ENCODE results near the gene BLOC1S3.
"Not testable (repeated sequence)": the region's sequence is repeated elsewhere in the genome, so short reads cannot be mapped to it uniquely, and the experiment has no call there.

Gene BLOC1S3

GRCh38 chr19:45186509-45187334 lies 8.1 kb downstream of the BLOC1S3 start:
- DNase-seq, result peak; percentile 7

GRCh38 chr19:45187421-45188100 lies 9.0 kb downstream of the BLOC1S3 start:
- peak; percentile 41 for DNase-seq

- DNase-seq, result no peak
Measured at GRCh38 chr19:45189971-45190370, 11.4 kb downstream of the BLOC1S3 start.

GRCh38 chr19:45191375-45191774 lies 12.8 kb downstream of the BLOC1S3 start:
- DNase-seq, result no peak

GRCh38 chr19:45195764-45196163 lies 17.2 kb downstream of the BLOC1S3 start:
- no peak for DNase-seq

- DNase-seq, result no peak
Measured at GRCh38 chr19:45200568-45200967, 22.0 kb downstream of the BLOC1S3 start.

GRCh38 chr19:45202637-45203036 lies 24.1 kb downstream of the BLOC1S3 start:
- no peak for DNase-seq

GRCh38 chr19:45205810-45206209 lies 27.2 kb downstream of the BLOC1S3 start:
- DNase-seq, result no peak

- no peak for DNase-seq
Measured at GRCh38 chr19:45206328-45206727, 27.7 kb downstream of the BLOC1S3 start.

- no peak for DNase-seq
Measured at GRCh38 chr19:45211751-45212381, 33.3 kb downstream of the BLOC1S3 start.

- no peak for DNase-seq
Measured at GRCh38 chr19:45213031-45213430, 34.4 kb downstream of the BLOC1S3 start.

- peak; percentile 22 for DNase-seq
Measured at GRCh38 chr19:45215391-45216191, 37.0 kb downstream of the BLOC1S3 start.

GRCh38 chr19:45216667-45217066 lies 38.1 kb downstream of the BLOC1S3 start:
- no peak for DNase-seq

- no peak for DNase-seq
Measured at GRCh38 chr19:45217193-45217956, 38.8 kb downstream of the BLOC1S3 start.

GRCh38 chr19:45217957-45218334 lies 39.4 kb downstream of the BLOC1S3 start:
- no peak for DNase-seq

GRCh38 chr19:45218426-45218825 lies 39.8 kb downstream of the BLOC1S3 start:
- DNase-seq, result no peak

GRCh38 chr19:45218911-45219743 lies 40.5 kb downstream of the BLOC1S3 start:
- no peak for DNase-seq

- no peak for DNase-seq
Measured at GRCh38 chr19:45222724-45223123, 44.1 kb downstream of the BLOC1S3 start.

- no peak for DNase-seq
Measured at GRCh38 chr19:45223879-45224278, 45.3 kb downstream of the BLOC1S3 start.

- DNase-seq, result no peak
Measured at GRCh38 chr19:45224645-45225044, 46.1 kb downstream of the BLOC1S3 start.

GRCh38 chr19:45229056-45229455 lies 50.5 kb downstream of the BLOC1S3 start:
- not testable (repeated sequence) for DNase-seq
